ENCODE data around the gene HDAC4. TPM values are rescaled to one million over a fixed set of nuclear protein-coding genes. Genes with fewer than 3 reads are reported as not detected.

HDAC4 gene
- total and polyA plus RNA-seq, 2 donors (not counting 1 experiment from before 2014, with no cell fraction given) = 13.5 to 46.0 TPM

GRCh38 chr2:239359196-239359912, 41.5 kb downstream of the HDAC4 start:
- POLR2A ChIA-PET = no interaction called here
- Histone ChIP-seq H3K36me3 (replicated peaks in 1 of 2; ENCODE audit: control extremely low read depth in 1 of 2, control insufficient read depth in 1 of 2, extremely low read depth in 1 of 2, insufficient read depth in 2 of 2, low read length in 1 of 2) (no peaks in the 10 kb centered on the region), H3K79me2 (ENCODE audit: control insufficient read depth, insufficient read depth, low read length) (peaks cover 57% of the 10 kb centered on the region)

More at GRCh38 chr2:239359196-239359912, 41.5 kb downstream of the HDAC4 start:
- no peak overlapping the region for H3K27ac ChIP-seq (ENCODE audit: low read length in 2 of 2)
- H2AFZ ChIP-seq (ENCODE audit: insufficient read depth, low read depth, low read length, poor library complexity, severe bottlenecking) = no peak overlapping the region
- TF ChIP-seq CTCF (IDR thresholded peaks at IDR 0.05) (no peak), EZH2 (IDR thresholded peaks at IDR 0.05; ENCODE audit: borderline replicate concordance, insufficient read depth, low read depth, low read length, poor library complexity, severe bottlenecking) (no peak)
- intact Hi-C loops (cut with micrococcal nuclease) = no loop called here
- no peak overlapping the region for H3K4me3 Mint-ChIP-seq
- no peaks in the 10 kb centered on the region for H3K27me3 Mint-ChIP-seq
- H3K9me3 ChIP-seq (ENCODE audit: control extremely low read depth in 1 of 3, control insufficient read depth in 2 of 3, insufficient read depth in 1 of 3, low read length in 2 of 3) = peaks cover 0 to 8% (median under 1%) of the 10 kb centered on the region in 3 donors
- no peak overlapping the region for H3K9ac ChIP-seq (ENCODE audit: low read length)
- no peak overlapping the region for H3K4me3 ChIP-seq (ENCODE audit: control extremely low read depth in 1 of 5, extremely low read depth in 1 of 5, insufficient read depth in 1 of 5, low read depth in 2 of 5, low read length in 4 of 5)
- peaks cover 6% of the 10 kb centered on the region for H3K9me3 Mint-ChIP-seq (ENCODE audit: insufficient read depth)
- WGBS (ENCODE audit: insufficient coverage) = 97% methylated on average over 15 of the region's 20 CpGs
- H3K4me1 ChIP-seq (ENCODE audit: control insufficient read depth in 2 of 2, insufficient read depth in 2 of 2, low read length in 2 of 2) = no peaks in the 10 kb centered on the region
- H3K4me2 ChIP-seq (replicated peaks; ENCODE audit: low read depth, low read length, poor library complexity, severe bottlenecking) = no peak overlapping the region
- no peaks in the 10 kb centered on the region for H3K4me1 Mint-ChIP-seq
- no peaks in the 10 kb centered on the region for H3K27me3 ChIP-seq (replicated peaks in 1 of 4; ENCODE audit: control extremely low read depth in 1 of 4, control insufficient read depth in 3 of 4, insufficient read depth in 4 of 4, low read length in 3 of 4)
- no peak overlapping the region for H3K27ac Mint-ChIP-seq
- ATAC-seq (ENCODE audit: low read depth) (no peak), DNase-seq (no peak)
- peaks cover 5% of the 10 kb centered on the region for H4K20me1 ChIP-seq (ENCODE audit: control insufficient read depth, insufficient read depth, low read length, poor library complexity, severe bottlenecking)
- CTCF ChIA-PET = interaction anchor here (0.7 kb wide), 1 partner anchor 9 kb away, joined by 3 read pairs; no protein-coding TSS in a partner anchor
